Effector memory CD8-positive, alpha-beta T cell (primary cell): ENCODE results near the gene CHST13.

Experiments
- ATAC-seq: fragments of 150-1000 bp; cut with Tn5 transposase; replicated peaks from 2 replicates; pipeline ENCODE4 v1.10.0; 2021; ENCODE audit warnings: mild to moderate bottlenecking, moderate library complexity
- DNase-seq, 3 experiments: peaks; one replicate each; pipeline ENCODE4 v3.0.0; 2021
- H3K27ac Mint-ChIP-seq, 2 donors: one replicate each; pipeline ENCODE4 v1.8.0; 2022; ENCODE audit warnings: mild to moderate bottlenecking in 2 of 2, mixed read lengths in 2 of 2, moderate library complexity in 2 of 2
- H3K27me3 Mint-ChIP-seq, 2 donors: one replicate each; pipeline ENCODE4 v1.8.0; 2022; ENCODE audit warnings: mixed read lengths in 2 of 2
- H3K36me3 Mint-ChIP-seq: one replicate; pipeline ENCODE4 v1.8.0; 2022; ENCODE audit warnings: mild to moderate bottlenecking, moderate library complexity, mixed read lengths; ENCODE audit not compliant: insufficient read depth
- H3K4me1 Mint-ChIP-seq, 2 donors: one replicate each; pipeline ENCODE4 v1.8.0; 2022; ENCODE audit warnings: low read depth in 2 of 2, mixed read lengths in 2 of 2
- H3K4me3 Mint-ChIP-seq, 2 donors: one replicate each; pipeline ENCODE4 v1.8.0; 2022; ENCODE audit warnings: mild to moderate bottlenecking in 2 of 2, mixed read lengths in 2 of 2, moderate library complexity in 2 of 2
- H3K9me3 Mint-ChIP-seq, 2 donors: one replicate each; pipeline ENCODE4 v1.8.0; 2022; ENCODE audit warnings: mixed read lengths in 2 of 2

The CHST13 gene

GRCh38 chr3:126493051-126493450 lies 30.9 kb upstream of the CHST13 start:
- no peaks in the 10 kb centered on the region for H3K9me3 Mint-ChIP-seq
- no peak overlapping the region for H3K4me3 Mint-ChIP-seq
- H3K4me1 Mint-ChIP-seq: no peaks in the 10 kb centered on the region
- H3K27ac Mint-ChIP-seq: no peak overlapping the region
- peaks cover 0 to 12% of the 10 kb centered on the region in 2 donors for H3K27me3 Mint-ChIP-seq
- ATAC-seq: no peak
- H3K36me3 Mint-ChIP-seq: no peaks in the 10 kb centered on the region
- DNase-seq: no peak

- DNase-seq (no peak), ATAC-seq (no peak)
- Mint-ChIP-seq H3K9me3 (no peaks in the 10 kb centered on the region), H3K36me3 (no peaks in the 10 kb centered on the region), H3K27ac (no peak overlapping the region), H3K27me3 (peaks cover 0 to 12% of the 10 kb centered on the region in 2 donors), H3K4me1 (no peaks in the 10 kb centered on the region), H3K4me3 (no peak overlapping the region)
Observed at GRCh38 chr3:126493739-126494138, 30.2 kb upstream of the CHST13 start.

DNA sequence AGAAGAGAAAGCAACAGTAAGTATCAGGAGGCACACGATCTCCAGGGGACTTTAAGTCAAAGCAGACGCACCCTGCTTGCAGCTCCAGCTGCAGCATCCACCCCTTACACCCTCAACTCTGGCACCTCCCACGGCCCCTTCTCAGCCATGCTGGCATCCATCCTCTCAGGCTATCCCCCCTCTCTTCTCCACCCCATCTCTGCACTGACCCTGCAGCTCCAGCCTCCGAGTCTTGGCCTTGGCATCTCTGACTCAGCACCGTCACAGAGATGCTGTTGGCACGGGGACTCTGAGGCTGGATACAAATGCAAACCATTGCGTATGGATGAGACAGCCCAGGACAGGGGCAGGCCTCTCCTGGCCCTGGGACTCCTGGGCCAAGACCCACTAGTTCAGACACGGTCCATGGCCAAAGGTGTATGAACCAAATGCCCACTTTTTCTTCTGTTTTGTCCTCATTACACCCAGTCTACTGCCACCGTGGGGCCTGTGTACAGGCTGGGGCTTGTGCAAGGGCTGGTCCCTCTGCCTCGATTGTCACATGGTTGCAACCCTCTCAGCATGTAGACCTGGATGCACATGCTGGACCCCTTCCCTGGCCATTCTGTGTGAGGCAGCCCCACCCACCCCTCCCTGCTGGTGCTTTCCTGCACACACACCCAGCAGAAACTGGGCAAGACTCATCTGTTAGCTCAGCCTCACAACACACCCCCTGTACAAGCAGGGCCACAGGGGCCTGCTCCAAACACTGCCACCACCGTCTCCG lies 29.6 kb upstream of the CHST13 start:
- no peak for DNase-seq

GRCh38 chr3:126494970-126495230 lies 29.1 kb upstream of the CHST13 start:
- Mint-ChIP-seq H3K4me3 (no peak overlapping the region), H3K27me3 (peaks cover 0 to 12% of the 10 kb centered on the region in 2 donors), H3K4me1 (no peaks in the 10 kb centered on the region), H3K27ac (no peak overlapping the region), H3K9me3 (no peaks in the 10 kb centered on the region), H3K36me3 (no peaks in the 10 kb centered on the region)
- no peak for DNase-seq
- ATAC-seq: no peak

More for the DNA sequence above, 29.6 kb upstream of the CHST13 start:
- H3K27me3 Mint-ChIP-seq: peaks cover 0 to 12% of the 10 kb centered on the region in 2 donors
- no peaks in the 10 kb centered on the region for H3K4me1 Mint-ChIP-seq
- H3K36me3 Mint-ChIP-seq: no peaks in the 10 kb centered on the region
- no peak overlapping the region for H3K27ac Mint-ChIP-seq
- H3K9me3 Mint-ChIP-seq: no peaks in the 10 kb centered on the region
- no peak for ATAC-seq
- H3K4me3 Mint-ChIP-seq: no peak overlapping the region

DNA sequence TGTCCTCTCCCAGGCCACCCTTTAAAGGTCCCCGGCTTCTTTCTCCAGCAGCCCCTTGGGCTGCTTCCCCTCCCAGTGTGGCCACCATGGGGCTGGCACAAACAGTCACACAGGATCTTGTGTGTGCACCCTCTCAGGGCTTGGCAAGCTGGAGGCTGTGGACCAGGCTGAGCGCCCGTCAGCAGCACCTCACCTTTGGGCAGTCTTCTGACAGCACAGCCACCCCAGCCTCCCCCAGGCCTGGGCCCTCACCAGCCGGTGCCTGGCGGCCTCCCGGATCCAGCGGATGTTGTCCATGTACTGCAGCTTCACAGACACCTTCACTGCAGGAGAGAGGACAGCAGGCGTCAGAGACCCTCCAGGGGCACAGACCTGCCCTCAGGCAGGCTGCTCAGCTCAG lies 28.2 kb upstream of the CHST13 start:
- no peak for ATAC-seq
- H3K27me3 Mint-ChIP-seq: peaks cover 0 to 12% of the 10 kb centered on the region in 2 donors
- H3K9me3 Mint-ChIP-seq: no peaks in the 10 kb centered on the region
- no peak for DNase-seq
- no peak overlapping the region for H3K27ac Mint-ChIP-seq
- H3K4me3 Mint-ChIP-seq: no peak overlapping the region
- no peaks in the 10 kb centered on the region for H3K4me1 Mint-ChIP-seq
- H3K36me3 Mint-ChIP-seq: no peaks in the 10 kb centered on the region

- H3K27ac Mint-ChIP-seq: peak overlapping the region in 1 of 2 donors; percentile 18
- no peaks in the 10 kb centered on the region for H3K9me3 Mint-ChIP-seq
- H3K4me3 Mint-ChIP-seq: peak overlapping the region in 1 of 2 donors; percentile 5
- H3K36me3 Mint-ChIP-seq: no peaks in the 10 kb centered on the region
- no peak for DNase-seq
- peaks cover 0 to 12% of the 10 kb centered on the region in 2 donors for H3K27me3 Mint-ChIP-seq
- no peaks in the 10 kb centered on the region for H3K4me1 Mint-ChIP-seq
- no peak for ATAC-seq
Observed at GRCh38 chr3:126496894-126497850, 26.8 kb upstream of the CHST13 start.

DNA sequence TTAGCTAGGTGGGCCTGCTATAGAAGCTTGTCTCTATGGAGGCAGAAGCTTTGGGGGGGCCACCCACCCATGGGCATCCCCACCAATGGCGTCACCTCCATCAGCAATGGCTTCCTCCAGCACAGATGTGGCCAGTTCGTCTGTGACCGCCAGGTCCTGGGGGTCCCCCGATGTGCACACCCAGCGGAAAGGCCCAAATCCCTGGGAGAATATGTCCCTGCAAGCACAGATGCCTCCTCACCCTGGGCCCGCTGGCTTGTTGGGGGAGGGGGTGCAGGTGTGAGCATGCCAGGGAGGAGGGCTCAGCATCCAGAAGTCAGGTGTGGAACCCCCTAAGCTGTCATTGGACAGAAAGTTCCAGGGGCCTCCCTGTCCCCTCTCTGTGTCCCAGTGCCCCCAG lies 26.0 kb upstream of the CHST13 start:
- DNase-seq: no peak
- Mint-ChIP-seq H3K36me3 (no peaks in the 10 kb centered on the region), H3K27ac (no peak overlapping the region)

GRCh38 chr3:126498461-126498860 lies 25.5 kb upstream of the CHST13 start:
- DNase-seq: no peak
- Mint-ChIP-seq H3K36me3 (no peaks in the 10 kb centered on the region), H3K4me3 (no peak overlapping the region), H3K27me3 (peaks cover 0 to 12% of the 10 kb centered on the region in 2 donors), H3K27ac (peak overlapping the region in 1 of 2 donors; percentile 44), H3K4me1 (no peaks in the 10 kb centered on the region), H3K9me3 (no peaks in the 10 kb centered on the region)
- no peak for ATAC-seq

More for the DNA sequence above, 26.0 kb upstream of the CHST13 start:
- Mint-ChIP-seq H3K9me3 (no peaks in the 10 kb centered on the region), H3K4me3 (no peak overlapping the region), H3K27me3 (peaks cover 0 to 12% of the 10 kb centered on the region in 2 donors), H3K4me1 (no peaks in the 10 kb centered on the region)
- ATAC-seq: no peak

GRCh38 chr3:126498929-126499328 lies 25.0 kb upstream of the CHST13 start:
- Mint-ChIP-seq H3K9me3 (no peaks in the 10 kb centered on the region), H3K36me3 (no peaks in the 10 kb centered on the region), H3K27me3 (peaks cover 0 to 12% of the 10 kb centered on the region in 2 donors), H3K4me3 (no peak overlapping the region), H3K4me1 (no peaks in the 10 kb centered on the region), H3K27ac (peak overlapping the region in 1 of 2 donors; percentile 44)
- ATAC-seq: no peak
- no peak for DNase-seq

DNA sequence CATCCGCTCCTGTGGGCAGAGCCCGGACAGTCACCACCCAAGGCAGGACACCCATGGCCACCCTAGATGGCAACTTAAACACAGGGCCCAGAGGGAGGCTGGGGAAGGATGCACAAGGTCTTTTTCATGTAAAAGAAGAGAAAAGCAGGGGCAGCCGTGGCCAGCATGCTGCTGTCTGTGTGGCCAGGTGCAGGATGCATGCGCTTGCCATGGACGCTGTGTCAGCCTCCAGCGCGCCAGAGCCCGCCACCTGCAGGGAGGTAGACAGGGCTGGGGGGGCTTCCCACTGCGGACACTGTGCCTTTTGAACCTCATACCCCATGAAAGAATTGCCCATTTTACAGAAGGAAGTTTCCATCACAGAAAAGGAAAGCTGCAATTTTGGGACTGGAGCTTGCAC lies 24.6 kb upstream of the CHST13 start:
- ATAC-seq (no peak), DNase-seq (no peak)
- Mint-ChIP-seq H3K9me3 (no peaks in the 10 kb centered on the region), H3K4me1 (no peaks in the 10 kb centered on the region), H3K27ac (no peak overlapping the region), H3K36me3 (no peaks in the 10 kb centered on the region), H3K4me3 (no peak overlapping the region), H3K27me3 (peaks cover 0 to 12% of the 10 kb centered on the region in 2 donors)

DNA sequence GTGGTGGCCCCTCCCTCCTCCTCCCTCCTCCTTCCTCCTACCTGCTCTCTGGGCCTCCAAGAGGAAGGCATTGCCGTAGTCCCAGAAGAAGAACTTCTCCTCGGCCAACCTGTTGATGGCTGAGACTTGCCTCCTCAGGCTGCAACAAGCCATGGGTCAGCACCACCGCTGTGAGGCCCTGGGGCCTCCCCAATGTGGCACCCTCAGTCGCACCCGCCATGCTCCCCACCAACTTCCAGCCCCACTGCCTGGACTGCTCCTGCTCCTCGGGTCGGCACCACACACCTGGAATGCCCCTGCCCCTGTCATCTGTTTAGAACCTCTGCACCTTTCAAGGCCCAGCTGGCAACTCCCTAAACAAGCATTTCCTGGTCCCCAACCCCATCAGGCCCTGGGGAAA lies 23.9 kb upstream of the CHST13 start:
- DNase-seq: no peak
- no peak for ATAC-seq
- H3K4me3 Mint-ChIP-seq: no peak overlapping the region
- H3K9me3 Mint-ChIP-seq: no peaks in the 10 kb centered on the region
- H3K4me1 Mint-ChIP-seq: no peaks in the 10 kb centered on the region
- H3K36me3 Mint-ChIP-seq: no peaks in the 10 kb centered on the region
- H3K27ac Mint-ChIP-seq: no peak overlapping the region
- peaks cover 2 to 17% of the 10 kb centered on the region in 2 donors for H3K27me3 Mint-ChIP-seq

- DNase-seq (no peak), ATAC-seq (no peak)
- peak overlapping the region in 1 of 2 donors; percentile 7 for H3K27ac Mint-ChIP-seq
- H3K4me3 Mint-ChIP-seq: no peak overlapping the region
- no peaks in the 10 kb centered on the region for H3K9me3 Mint-ChIP-seq
- H3K36me3 Mint-ChIP-seq: no peaks in the 10 kb centered on the region
- H3K4me1 Mint-ChIP-seq: no peaks in the 10 kb centered on the region
- H3K27me3 Mint-ChIP-seq: peaks cover 8 to 22% of the 10 kb centered on the region in 2 donors
Observed at GRCh38 chr3:126501054-126501453, 22.9 kb upstream of the CHST13 start.

GRCh38 chr3:126501736-126502135 lies 22.2 kb upstream of the CHST13 start:
- Mint-ChIP-seq H3K4me1 (no peaks in the 10 kb centered on the region), H3K36me3 (no peaks in the 10 kb centered on the region), H3K4me3 (no peak overlapping the region), H3K9me3 (no peaks in the 10 kb centered on the region), H3K27ac (no peak overlapping the region), H3K27me3 (peaks cover 12 to 27% of the 10 kb centered on the region in 2 donors)
- no peak for ATAC-seq
- DNase-seq: no peak

- Mint-ChIP-seq H3K36me3 (no peaks in the 10 kb centered on the region), H3K27me3 (peaks cover 12 to 23% of the 10 kb centered on the region in 2 donors), H3K4me1 (no peaks in the 10 kb centered on the region), H3K9me3 (no peaks in the 10 kb centered on the region), H3K27ac (no peak overlapping the region), H3K4me3 (no peak overlapping the region)
- DNase-seq (no peak), ATAC-seq (no peak)
Observed at GRCh38 chr3:126502656-126503055, 21.3 kb upstream of the CHST13 start.
